ENCODE measurements around the gene FKBP6.
A peak's percentile ranks its signal among the peaks of the same experiment; 100 is the strongest.
"Not testable (repeated sequence)": the region's sequence is repeated elsewhere in the genome, so short reads cannot be mapped to it uniquely, and the experiment has no call there.

FKBP6 gene

GRCh38 chr7:73369622-73370021, 41.7 kb downstream of the FKBP6 start:
- ATAC-seq (replicated peaks): no peak
- DNase-seq: no peak
- Mint-ChIP-seq H3K27ac (peak overlapping the region in 1 of 2 donors; percentile 1), H3K27me3 (peaks cover 17 to 25% of the 10 kb centered on the region in 2 donors), H3K9me3 (no peaks in the 10 kb centered on the region), H3K4me3 (no peak overlapping the region), H3K36me3 (ENCODE audit: insufficient read depth) (no peaks in the 10 kb centered on the region), H3K4me1 (ENCODE audit: low read depth in 2 of 2) (peaks cover 0 to 3% of the 10 kb centered on the region in 2 donors)

DNA sequence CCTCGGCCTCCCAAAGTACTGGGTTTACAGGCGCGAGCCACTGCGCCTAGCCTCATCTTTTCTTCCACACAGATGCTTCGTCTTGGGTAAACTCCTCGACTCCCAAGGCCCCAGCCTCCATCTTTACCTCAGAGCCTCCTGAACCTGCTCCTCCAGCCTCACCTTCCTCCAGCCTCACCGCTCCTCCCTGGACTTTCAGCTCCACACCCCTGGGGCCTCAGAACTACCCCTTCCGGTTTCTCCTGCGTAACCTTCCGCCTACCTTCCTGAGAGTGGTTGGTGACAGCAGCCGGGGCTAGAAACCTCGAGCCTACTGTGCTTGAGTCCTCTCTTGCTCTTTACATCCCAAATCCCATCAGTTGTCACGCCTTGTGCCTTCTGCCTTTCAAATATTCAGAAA, 45.8 kb downstream of the FKBP6 start:
- ATAC-seq (replicated peaks) (no peak), DNase-seq (no peak)
- H3K27ac Mint-ChIP-seq: no peak overlapping the region
- H3K9me3 Mint-ChIP-seq: no peaks in the 10 kb centered on the region
- peaks cover 0 to 2% of the 10 kb centered on the region in 2 donors for H3K4me1 Mint-ChIP-seq (ENCODE audit: low read depth in 2 of 2)
- peaks cover 31 to 49% of the 10 kb centered on the region in 2 donors for H3K27me3 Mint-ChIP-seq
- no peak overlapping the region for H3K4me3 Mint-ChIP-seq
- no peaks in the 10 kb centered on the region for H3K36me3 Mint-ChIP-seq (ENCODE audit: insufficient read depth)

DNA sequence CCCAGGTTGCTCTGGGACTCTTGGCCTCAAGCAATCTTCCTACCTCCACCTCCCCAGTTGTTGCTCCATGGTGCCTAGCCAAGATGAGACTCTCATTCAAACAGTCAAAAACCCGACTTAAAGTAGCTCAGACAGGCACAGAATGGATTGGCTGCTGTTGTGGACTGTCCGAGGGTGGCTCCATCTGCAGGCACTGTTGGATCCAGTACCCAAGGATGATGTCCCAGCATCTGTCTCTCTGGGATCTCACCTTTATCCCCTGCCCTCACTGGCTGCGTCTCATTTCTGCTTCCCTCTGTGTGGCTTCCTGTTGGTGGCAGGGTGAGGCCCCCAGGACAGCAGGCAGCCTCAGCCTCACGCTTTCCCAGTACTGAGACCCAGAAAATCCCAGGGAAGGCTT, 48.3 kb downstream of the FKBP6 start:
- ATAC-seq (replicated peaks); H3K4me1 Mint-ChIP-seq (ENCODE audit: low read depth in 2 of 2); H3K9me3 Mint-ChIP-seq; H3K36me3 Mint-ChIP-seq (ENCODE audit: insufficient read depth); H3K4me3 Mint-ChIP-seq; DNase-seq; H3K27ac Mint-ChIP-seq: not testable (repeated sequence)
- H3K27me3 Mint-ChIP-seq: peaks cover 28 to 56% of the 10 kb centered on the region in 2 donors

DNA sequence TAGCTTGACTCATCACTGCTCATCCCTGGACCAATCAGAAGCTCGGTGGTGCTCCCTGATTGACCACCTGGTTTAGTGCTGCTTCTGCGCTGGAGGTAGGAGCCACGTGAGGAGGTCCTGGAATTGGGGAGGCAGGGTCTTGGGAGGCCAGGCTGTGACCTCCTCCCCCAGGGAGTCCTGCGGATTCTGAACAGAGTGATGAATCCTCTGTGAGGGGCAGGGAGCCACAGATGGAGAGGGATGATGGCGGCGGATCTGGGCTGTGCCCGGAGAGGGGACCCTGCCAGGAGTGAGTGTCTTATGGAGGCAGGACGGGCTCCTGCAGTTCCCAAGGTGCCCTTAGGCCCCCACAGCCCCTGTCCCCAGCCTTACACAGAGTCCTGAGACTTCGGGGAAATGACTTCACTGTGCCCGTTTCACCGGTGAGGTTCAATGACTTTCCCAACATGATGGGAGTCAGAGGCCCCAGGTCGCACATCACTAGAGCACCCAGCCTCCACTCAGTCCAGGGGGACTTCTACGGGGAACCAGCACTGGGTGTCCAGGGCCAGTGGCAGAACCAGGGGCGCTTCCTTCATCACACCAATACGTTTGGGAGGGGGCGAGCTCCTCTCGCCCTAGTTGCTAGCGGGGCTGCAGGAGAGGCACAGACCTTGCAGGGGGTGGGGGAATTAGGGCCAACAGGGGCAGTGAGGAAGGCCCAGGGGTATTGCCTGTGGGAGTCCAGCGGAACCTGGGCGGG, 48.9 kb downstream of the FKBP6 start:
- H3K36me3 Mint-ChIP-seq (ENCODE audit: insufficient read depth): no peaks in the 10 kb centered on the region
- H3K9me3 Mint-ChIP-seq: no peaks in the 10 kb centered on the region
- peaks cover 34 to 61% of the 10 kb centered on the region in 2 donors for H3K27me3 Mint-ChIP-seq
- H3K4me1 Mint-ChIP-seq (ENCODE audit: low read depth in 2 of 2): peaks cover 0 to 2% of the 10 kb centered on the region in 2 donors
- no peak overlapping the region for H3K4me3 Mint-ChIP-seq
- ATAC-seq (replicated peaks) (no peak), DNase-seq (no peak)
- no peak overlapping the region for H3K27ac Mint-ChIP-seq

DNA sequence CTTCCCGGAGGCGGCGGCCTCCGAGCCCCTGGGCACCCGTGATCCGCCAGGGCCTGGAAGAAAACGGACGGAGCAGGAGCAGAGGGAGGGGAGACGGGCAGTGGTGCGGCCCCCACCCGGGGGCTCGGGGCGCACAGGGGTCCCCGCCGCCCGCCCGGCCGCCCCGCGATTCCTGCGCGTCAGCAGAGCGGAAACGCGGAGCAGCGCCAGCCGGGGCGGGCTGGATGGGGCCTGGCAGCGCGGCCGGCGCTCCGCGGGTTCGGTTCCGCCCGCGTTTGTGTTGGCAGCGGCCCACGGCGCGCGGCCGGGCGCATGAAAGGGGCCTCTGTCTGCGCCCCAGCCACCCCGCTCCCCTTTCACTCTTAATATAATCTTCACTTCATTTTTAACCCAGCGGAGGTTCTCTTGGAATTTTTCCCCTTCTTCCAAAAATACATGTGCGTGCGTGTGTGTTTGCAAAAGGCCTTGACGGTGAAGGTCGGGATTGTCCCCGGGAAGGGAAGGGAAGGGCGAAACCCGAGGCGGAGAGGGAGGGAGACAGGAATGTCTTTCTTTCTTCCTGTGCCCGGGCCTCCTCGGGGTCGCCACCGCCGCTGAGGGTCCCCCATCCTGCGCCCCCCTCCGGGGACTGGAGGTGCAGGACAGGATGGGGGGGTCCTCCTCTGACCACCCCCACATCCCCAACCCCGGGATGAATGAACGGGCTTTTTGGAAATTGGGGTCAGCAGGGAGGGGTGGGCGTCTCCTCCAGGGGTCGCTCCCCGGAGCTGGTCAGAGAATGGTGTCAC, 49.6 kb downstream of the FKBP6 start:
- not testable (repeated sequence) for H3K36me3 Mint-ChIP-seq (ENCODE audit: insufficient read depth); DNase-seq; H3K27ac Mint-ChIP-seq; H3K4me3 Mint-ChIP-seq; H3K9me3 Mint-ChIP-seq; ATAC-seq (replicated peaks); H3K4me1 Mint-ChIP-seq (ENCODE audit: low read depth in 2 of 2)
- H3K27me3 Mint-ChIP-seq: peaks cover 34 to 61% of the 10 kb centered on the region in 2 donors

GRCh38 chr7:73382934-73383503, 55.1 kb downstream of the FKBP6 start:
- Mint-ChIP-seq H3K4me3 (no peak overlapping the region), H3K27ac (no peak overlapping the region), H3K9me3 (peaks cover 6 to 15% of the 10 kb centered on the region in 2 donors), H3K27me3 (peaks cover 14 to 26% of the 10 kb centered on the region in 2 donors), H3K36me3 (ENCODE audit: insufficient read depth) (no peaks in the 10 kb centered on the region), H3K4me1 (ENCODE audit: low read depth in 2 of 2) (no peaks in the 10 kb centered on the region)
- DNase-seq (no peak), ATAC-seq (replicated peaks) (no peak)

- Mint-ChIP-seq H3K27me3 (peaks cover 0 to 17% of the 10 kb centered on the region in 2 donors), H3K36me3 (ENCODE audit: insufficient read depth) (no peaks in the 10 kb centered on the region), H3K4me1 (ENCODE audit: low read depth in 2 of 2) (no peaks in the 10 kb centered on the region), H3K4me3 (no peak overlapping the region), H3K27ac (no peak overlapping the region), H3K9me3 (peaks cover 14 to 23% of the 10 kb centered on the region in 2 donors)
- DNase-seq: no peak
- no peak for ATAC-seq (replicated peaks)
Measured at GRCh38 chr7:73387221-73387828, 59.4 kb downstream of the FKBP6 start.

GRCh38 chr7:73387908-73388414, 60.0 kb downstream of the FKBP6 start:
- Mint-ChIP-seq H3K36me3 (ENCODE audit: insufficient read depth) (no peaks in the 10 kb centered on the region), H3K4me1 (ENCODE audit: low read depth in 2 of 2) (no peaks in the 10 kb centered on the region), H3K27me3 (peaks cover 0 to 18% of the 10 kb centered on the region in 2 donors), H3K9me3 (peaks cover 14 to 21% of the 10 kb centered on the region in 2 donors), H3K4me3 (no peak overlapping the region), H3K27ac (no peak overlapping the region)
- DNase-seq: no peak
- no peak for ATAC-seq (replicated peaks)

DNA sequence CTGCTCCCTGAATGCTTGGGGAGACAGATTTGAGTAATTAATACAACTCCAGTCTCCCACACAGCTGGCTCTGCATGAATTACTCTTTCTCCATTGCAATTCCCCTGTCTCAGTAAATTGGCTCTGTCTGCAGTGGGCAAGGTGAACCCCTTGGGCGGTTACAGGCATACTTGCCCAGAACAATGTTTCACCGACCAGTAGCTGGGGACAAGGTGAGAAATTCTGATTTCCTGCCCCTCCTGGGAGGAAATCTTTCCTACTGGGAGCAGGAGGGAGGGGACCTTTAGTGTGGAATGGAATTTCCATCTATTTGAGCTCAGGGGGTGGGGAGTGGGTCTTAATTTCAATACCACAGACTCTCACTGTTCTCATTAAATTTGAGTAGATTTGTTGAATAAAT, 63.4 kb downstream of the FKBP6 start:
- no peaks in the 10 kb centered on the region for H3K4me1 Mint-ChIP-seq (ENCODE audit: low read depth in 2 of 2)
- no peak for ATAC-seq (replicated peaks)
- no peak for DNase-seq
- peaks cover 27 to 47% of the 10 kb centered on the region in 2 donors for H3K27me3 Mint-ChIP-seq
- H3K27ac Mint-ChIP-seq: no peak overlapping the region
- H3K9me3 Mint-ChIP-seq: peaks cover 11 to 16% of the 10 kb centered on the region in 2 donors
- no peak overlapping the region for H3K4me3 Mint-ChIP-seq
- H3K36me3 Mint-ChIP-seq (ENCODE audit: insufficient read depth): no peaks in the 10 kb centered on the region

DNA sequence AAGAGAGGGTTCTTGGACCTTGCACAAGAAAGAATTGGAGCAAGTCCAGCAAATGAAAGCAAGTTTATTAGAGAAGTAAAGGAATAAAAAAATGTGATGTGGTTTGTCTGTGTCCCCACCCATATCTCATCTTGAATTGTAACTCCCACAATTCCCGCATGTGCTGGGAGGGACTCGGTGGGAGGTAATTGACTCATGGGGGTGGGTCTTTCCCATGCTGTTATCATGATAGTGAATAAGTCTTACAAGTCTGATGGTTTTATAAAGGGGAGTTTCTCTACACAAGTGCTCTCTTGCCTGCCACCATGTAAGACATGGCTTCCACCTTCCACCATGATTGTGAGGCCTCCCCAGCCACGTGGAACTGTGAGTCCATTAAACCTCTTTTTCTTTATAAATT, 66.5 kb downstream of the FKBP6 start:
- Mint-ChIP-seq H3K27ac (no peak overlapping the region), H3K9me3 (peaks cover 0 to 5% of the 10 kb centered on the region in 2 donors), H3K4me1 (ENCODE audit: low read depth in 2 of 2) (peaks cover 0 to 1% of the 10 kb centered on the region in 2 donors), H3K36me3 (ENCODE audit: insufficient read depth) (no peaks in the 10 kb centered on the region), H3K27me3 (peaks cover 28 to 61% of the 10 kb centered on the region in 2 donors), H3K4me3 (no peak overlapping the region)
- DNase-seq (no peak), ATAC-seq (replicated peaks) (no peak)

DNA sequence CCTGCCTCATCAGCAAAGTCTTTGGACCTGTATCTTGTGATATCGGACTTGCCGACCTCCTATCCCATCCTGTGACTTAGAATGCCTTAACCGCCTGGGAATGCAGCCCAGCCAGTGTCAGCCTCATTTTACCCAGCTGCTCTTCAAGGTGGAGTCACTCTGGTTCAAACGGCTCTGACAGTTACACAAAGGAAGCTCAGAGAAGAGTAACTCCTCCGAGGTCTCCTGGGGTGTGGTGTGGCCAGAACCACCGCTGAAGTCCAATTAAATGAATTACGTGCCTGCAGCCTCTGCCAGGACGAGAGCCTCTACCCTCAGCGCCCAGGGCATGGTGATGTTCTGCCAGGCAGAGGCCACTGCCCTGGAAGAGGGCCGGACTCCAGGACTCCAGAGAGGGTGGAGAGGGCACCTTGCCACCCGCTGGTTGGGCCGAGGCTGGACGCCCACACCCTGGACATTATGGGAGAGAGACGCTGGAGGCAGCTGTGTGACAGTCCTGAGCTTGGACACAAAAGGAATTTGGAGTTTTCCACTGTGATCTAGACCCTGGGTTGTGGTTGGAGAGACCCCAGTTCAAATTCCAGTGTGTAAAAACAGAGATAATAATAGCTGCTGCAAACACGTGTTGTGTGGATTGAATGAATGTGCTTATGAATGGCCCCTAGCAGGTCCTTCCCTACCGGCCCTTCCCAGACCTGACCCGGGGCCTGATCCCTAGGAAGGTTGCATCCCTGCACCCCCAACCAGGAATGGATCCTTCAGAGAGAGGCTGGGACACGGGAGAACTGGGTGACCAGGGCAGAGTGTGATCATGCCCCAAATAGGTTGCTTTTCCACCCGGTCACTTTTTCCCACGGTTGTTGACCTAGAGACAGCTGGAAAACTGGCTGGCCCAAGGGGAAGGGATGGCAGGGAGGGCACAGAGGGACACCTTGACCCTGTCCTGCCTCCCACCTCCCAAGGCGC, 67.9 kb downstream of the FKBP6 start:
- H3K36me3 Mint-ChIP-seq (ENCODE audit: insufficient read depth): no peaks in the 10 kb centered on the region
- no peak overlapping the region for H3K27ac Mint-ChIP-seq
- H3K4me3 Mint-ChIP-seq: no peak overlapping the region
- no peak for ATAC-seq (replicated peaks)
- no peak for DNase-seq
- H3K4me1 Mint-ChIP-seq (ENCODE audit: low read depth in 2 of 2): peaks cover 0 to 1% of the 10 kb centered on the region in 2 donors
- peaks cover 28 to 61% of the 10 kb centered on the region in 2 donors for H3K27me3 Mint-ChIP-seq
- no peaks in the 10 kb centered on the region for H3K9me3 Mint-ChIP-seq

DNA sequence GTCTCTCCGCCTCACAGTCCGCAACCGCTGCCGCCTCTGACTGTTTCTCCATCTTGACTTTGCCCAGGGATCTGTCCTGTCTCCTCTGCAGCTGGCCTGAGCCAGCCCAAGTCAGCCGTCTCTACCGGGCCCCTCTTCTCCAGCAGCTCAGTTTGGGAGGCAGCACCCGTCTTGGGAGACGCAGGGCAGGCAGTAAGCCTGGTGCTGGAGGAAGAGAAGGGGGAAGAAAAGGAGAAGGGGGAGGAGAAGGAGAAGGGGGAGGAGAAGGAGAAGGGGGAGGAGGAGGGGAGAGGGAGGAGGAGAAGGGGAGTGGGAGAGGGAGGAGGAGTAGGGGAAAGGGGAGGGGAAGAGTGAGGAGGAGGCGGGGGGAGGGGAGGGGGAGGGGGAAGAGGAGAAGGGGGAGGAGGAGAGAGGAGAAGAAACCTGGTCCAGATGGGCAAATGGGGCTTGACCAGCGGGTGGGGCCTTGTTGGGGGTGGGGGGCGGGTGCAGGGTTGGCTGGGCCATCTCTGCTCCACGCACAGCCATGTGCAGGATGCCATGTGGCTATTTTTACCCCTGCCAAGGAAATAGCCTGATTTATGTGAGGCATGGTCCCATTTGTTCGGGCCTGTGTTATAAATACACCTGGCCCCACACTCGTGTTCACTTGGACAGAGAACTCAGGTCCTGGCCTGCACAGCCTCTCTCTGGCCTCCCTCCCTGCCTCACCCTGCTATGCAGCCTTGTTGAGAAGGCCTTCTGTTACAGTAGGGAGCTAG, 69.7 kb downstream of the FKBP6 start:
- no peak for ATAC-seq (replicated peaks)
- H3K4me3 Mint-ChIP-seq: no peak overlapping the region
- no peak overlapping the region for H3K27ac Mint-ChIP-seq
- H3K4me1 Mint-ChIP-seq (ENCODE audit: low read depth in 2 of 2): peaks cover 0 to 1% of the 10 kb centered on the region in 2 donors
- no peak for DNase-seq
- no peaks in the 10 kb centered on the region for H3K9me3 Mint-ChIP-seq
- peaks cover 28 to 51% of the 10 kb centered on the region in 2 donors for H3K27me3 Mint-ChIP-seq
- no peaks in the 10 kb centered on the region for H3K36me3 Mint-ChIP-seq (ENCODE audit: insufficient read depth)
